HTR-8/SVneo (cell line): ENCODE measurements around the gene RAB6B.

Experiments
- DNase-seq: peaks from one replicate; pipeline ENCODE4 v3.0.0; 2011; ENCODE audit warnings: low spot score, mixed read lengths; ENCODE audit not compliant: insufficient read length
- FAIRE-seq: peaks from 2 replicates; lab custom pipeline; 2011; peaks lifted over from hg19 to GRCh38; lab: Jason Lieb, UNC

Gene RAB6B

GRCh38 chr3:133840055-133840737, 55.5 kb downstream of the RAB6B start:
- FAIRE-seq (no peak), DNase-seq (no peak)

GRCh38 chr3:133838916-133839800, 56.5 kb downstream of the RAB6B start:
- DNase-seq = no peak
- no peak for FAIRE-seq

- DNase-seq (no peak), FAIRE-seq (no peak)
These were observed 57.3 kb downstream of the RAB6B start for GRCh38 chr3:133838296-133838789.

- no peak for FAIRE-seq
- DNase-seq = no peak
These were observed 58.0 kb downstream of the RAB6B start for GRCh38 chr3:133837487-133838295.

- no peak for FAIRE-seq
- no peak for DNase-seq
These were observed 59.1 kb downstream of the RAB6B start for GRCh38 chr3:133836497-133837158.

- FAIRE-seq = no peak
- no peak for DNase-seq
These were observed 59.7 kb downstream of the RAB6B start for GRCh38 chr3:133835961-133836360.

GRCh38 chr3:133835418-133835743, 60.3 kb downstream of the RAB6B start:
- FAIRE-seq = no peak
- DNase-seq = no peak

GRCh38 chr3:133834621-133835417, 60.9 kb downstream of the RAB6B start:
- DNase-seq = no peak

GRCh38 chr3:133833880-133834620, 61.6 kb downstream of the RAB6B start:
- DNase-seq (no peak), FAIRE-seq (no peak)

More at GRCh38 chr3:133834621-133835417, 60.9 kb downstream of the RAB6B start:
- peak; percentile 69 for FAIRE-seq

GRCh38 chr3:133833267-133833666, 62.4 kb downstream of the RAB6B start:
- DNase-seq (no peak), FAIRE-seq (no peak)

GRCh38 chr3:133832802-133833144, 62.9 kb downstream of the RAB6B start:
- FAIRE-seq = no peak

GRCh38 chr3:133831966-133832801, 63.5 kb downstream of the RAB6B start:
- FAIRE-seq = no peak
- no peak for DNase-seq

More at GRCh38 chr3:133832802-133833144, 62.9 kb downstream of the RAB6B start:
- no peak for DNase-seq

- DNase-seq = no peak
- FAIRE-seq = no peak
These were observed 65.6 kb downstream of the RAB6B start for GRCh38 chr3:133830071-133830470.

GRCh38 chr3:133829310-133829707, 66.4 kb downstream of the RAB6B start:
- FAIRE-seq (no peak), DNase-seq (no peak)

GRCh38 chr3:133828576-133829309, 66.9 kb downstream of the RAB6B start:
- DNase-seq (no peak), FAIRE-seq (no peak)

GRCh38 chr3:133827684-133828083, 68.0 kb downstream of the RAB6B start:
- DNase-seq (no peak), FAIRE-seq (no peak)

- FAIRE-seq (no peak), DNase-seq (no peak)
These were observed 68.5 kb downstream of the RAB6B start for GRCh38 chr3:133827136-133827535.
